Ascending aorta (tissue), 2 donors: ENCODE results near the gene MAML3. TPM values are rescaled to one million over a fixed set of nuclear protein-coding genes. Genes with fewer than 3 reads are reported as not detected.

Experiments used
- DNase-seq, 2 donors: peaks; one replicate each; pipeline ENCODE4 v3.0.0-alpha.2; 2019; ENCODE audit warnings: low spot score in 2 of 2
- H3K27ac ChIP-seq, 2 donors: fragments of 200-600 bp; sonication (generic); one replicate each; pipeline ENCODE4 v1.5.1; 2016 to 2017; ENCODE audit warnings: mild to moderate bottlenecking in 1 of 2
- H3K27me3 ChIP-seq: fragments of 200-600 bp; sonication (generic); one replicate; pipeline ENCODE4 v1.5.1; 2017
- H3K36me3 ChIP-seq, 2 donors: fragments of 200-600 bp; sonication (generic); one replicate each; pipeline ENCODE4 v1.5.1; 2016
- H3K4me1 ChIP-seq, 2 donors: fragments of 200-600 bp; sonication (generic); one replicate each; pipeline ENCODE4 v1.5.1; 2016 to 2017; ENCODE audit warnings: mild to moderate bottlenecking in 1 of 2
- H3K4me3 ChIP-seq, 2 donors: fragments of 200-600 bp; sonication (generic); one replicate each; pipeline ENCODE4 v1.5.1; 2016 to 2017; ENCODE audit warnings: mild to moderate bottlenecking in 1 of 2
- H3K9me3 ChIP-seq, 2 donors: fragments of 200-600 bp; sonication (generic); one replicate each; pipeline ENCODE4 v1.5.1; 2016
- intact Hi-C: fragments of 100-400 bp; cut with DNase I; formaldehyde crosslinking; loops from one replicate; pipeline ENCODE4 v1.15.1; 2023
- total RNA-seq: library from RNA; depleted of rRNA; stranded (reverse); fragments of >200 nt; gene quantifications from one replicate; pipeline ENCODE4 v1.1.0, GENCODE V29; 2016
- TF ChIP-seq, protein P1 (sequence below), 3 experiments: fragments of 200-600 bp in 2 of 3; fragments of 450-650 bp in 1 of 3; sonication (generic) in 2 of 3; IDR thresholded peaks; one replicate each; pipeline ENCODE4 v1.5.1; 2016 to 2019; ENCODE audit warnings: antibody characterized with exemption in 3 of 3, mild to moderate bottlenecking in 1 of 3, moderate library complexity in 1 of 3

MAML3 gene
- total RNA-seq, 1 donor from 2014 or later = 4.7 TPM

DNA sequence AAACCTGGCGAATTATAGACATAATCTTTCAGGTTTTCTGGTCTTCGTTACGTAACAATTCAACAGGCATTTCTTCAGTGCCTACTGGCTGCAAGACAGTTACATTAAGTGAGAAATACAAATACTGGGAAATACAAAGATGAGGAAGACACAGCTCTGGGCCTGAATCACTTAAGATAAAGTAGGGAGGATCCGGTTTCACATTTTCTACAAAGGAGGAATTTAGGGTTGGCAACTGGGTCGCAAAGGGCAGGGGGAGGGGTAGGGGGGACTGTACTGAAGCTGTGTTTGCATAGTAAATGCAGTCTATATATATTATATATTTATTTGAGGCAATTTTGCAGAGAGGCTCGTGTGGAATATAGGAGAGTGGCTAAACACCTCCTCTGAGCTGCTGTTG is 107.4 kb downstream of the MAML3 start:
- no peaks in the 10 kb centered on the region for H3K27me3 ChIP-seq
- no peak for DNase-seq
- TF ChIP-seq, protein P1, sequence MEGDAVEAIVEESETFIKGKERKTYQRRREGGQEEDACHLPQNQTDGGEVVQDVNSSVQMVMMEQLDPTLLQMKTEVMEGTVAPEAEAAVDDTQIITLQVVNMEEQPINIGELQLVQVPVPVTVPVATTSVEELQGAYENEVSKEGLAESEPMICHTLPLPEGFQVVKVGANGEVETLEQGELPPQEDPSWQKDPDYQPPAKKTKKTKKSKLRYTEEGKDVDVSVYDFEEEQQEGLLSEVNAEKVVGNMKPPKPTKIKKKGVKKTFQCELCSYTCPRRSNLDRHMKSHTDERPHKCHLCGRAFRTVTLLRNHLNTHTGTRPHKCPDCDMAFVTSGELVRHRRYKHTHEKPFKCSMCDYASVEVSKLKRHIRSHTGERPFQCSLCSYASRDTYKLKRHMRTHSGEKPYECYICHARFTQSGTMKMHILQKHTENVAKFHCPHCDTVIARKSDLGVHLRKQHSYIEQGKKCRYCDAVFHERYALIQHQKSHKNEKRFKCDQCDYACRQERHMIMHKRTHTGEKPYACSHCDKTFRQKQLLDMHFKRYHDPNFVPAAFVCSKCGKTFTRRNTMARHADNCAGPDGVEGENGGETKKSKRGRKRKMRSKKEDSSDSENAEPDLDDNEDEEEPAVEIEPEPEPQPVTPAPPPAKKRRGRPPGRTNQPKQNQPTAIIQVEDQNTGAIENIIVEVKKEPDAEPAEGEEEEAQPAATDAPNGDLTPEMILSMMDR (IDR thresholded peaks at IDR 0.05) = no peak
- no peaks in the 10 kb centered on the region for H3K36me3 ChIP-seq
- no peak overlapping the region for H3K4me3 ChIP-seq
- intact Hi-C loops = loop anchor here (2.0 to 5.0 kb wide), 4 partner anchors 34 to 312 kb away; no protein-coding TSS in a partner anchor
- peak overlapping the region; percentile 67 to 71 for H3K27ac ChIP-seq
- no peaks in the 10 kb centered on the region for H3K9me3 ChIP-seq
- H3K4me1 ChIP-seq = peaks cover 3 to 9% of the 10 kb centered on the region in 2 donors

DNA sequence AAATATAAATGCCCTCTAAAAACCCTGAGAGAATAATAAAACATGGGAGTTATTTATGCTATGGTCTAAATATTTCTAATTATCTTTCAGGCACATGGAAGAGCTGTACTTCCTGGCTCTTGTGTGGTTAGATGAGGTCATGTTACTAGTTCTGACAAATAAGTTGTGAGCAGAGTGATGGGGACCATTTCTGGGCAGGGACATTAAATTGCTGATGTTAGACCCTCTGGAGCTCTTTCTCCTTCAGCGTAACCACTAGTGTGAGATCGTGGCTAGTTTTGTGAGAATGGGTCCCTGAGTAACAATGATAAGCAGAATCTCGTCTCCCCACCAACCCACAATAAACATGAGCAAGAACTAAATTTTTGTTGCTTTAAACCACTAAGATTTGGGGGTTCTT is 108.0 kb downstream of the MAML3 start:
- H3K4me3 ChIP-seq = no peak overlapping the region
- peaks cover 3 to 9% of the 10 kb centered on the region in 2 donors for H3K4me1 ChIP-seq
- intact Hi-C loops = loop anchor here (2.0 to 5.0 kb wide), 4 partner anchors 33 to 311 kb away; no protein-coding TSS in a partner anchor
- no peaks in the 10 kb centered on the region for H3K9me3 ChIP-seq
- DNase-seq = no peak
- no peaks in the 10 kb centered on the region for H3K27me3 ChIP-seq
- H3K36me3 ChIP-seq = no peaks in the 10 kb centered on the region
- H3K27ac ChIP-seq = no peak overlapping the region
- TF ChIP-seq, protein P1 (IDR thresholded peaks at IDR 0.05) = no peak

DNA sequence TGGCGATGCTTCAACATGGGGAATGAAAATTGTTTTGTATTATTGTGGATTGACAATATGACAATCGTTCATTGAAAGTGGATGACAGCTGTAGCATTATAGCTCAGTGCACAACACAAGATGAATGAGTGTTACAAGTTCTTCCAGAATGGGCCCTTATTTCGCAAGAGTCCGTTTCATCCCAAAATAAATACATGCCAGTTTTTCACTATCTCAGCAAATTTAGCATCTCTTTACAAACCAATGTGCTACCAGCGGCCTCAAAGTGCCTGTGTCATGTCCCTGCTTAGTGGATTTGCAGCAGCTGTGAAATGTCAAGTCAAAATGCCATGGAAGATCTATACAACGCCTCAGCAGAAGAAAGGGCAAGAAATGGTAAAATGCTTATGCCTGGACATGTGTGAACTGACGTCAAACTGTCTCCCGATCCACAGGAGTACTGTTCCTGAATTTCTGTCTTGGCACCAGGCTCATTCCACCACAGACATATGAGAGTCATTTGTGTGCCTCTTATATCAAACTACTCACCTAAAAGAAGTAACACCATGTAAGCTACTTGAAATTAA is 109.6 kb downstream of the MAML3 start:
- no peak for DNase-seq
- Histone ChIP-seq H3K4me3 (no peak overlapping the region), H3K36me3 (no peaks in the 10 kb centered on the region), H3K4me1 (peaks cover 3 to 9% of the 10 kb centered on the region in 2 donors), H3K9me3 (no peaks in the 10 kb centered on the region), H3K27ac (no peak overlapping the region), H3K27me3 (no peaks in the 10 kb centered on the region)
- intact Hi-C loops = no loop called here
- TF ChIP-seq, protein P1 (IDR thresholded peaks at IDR 0.05) = no peak

DNA sequence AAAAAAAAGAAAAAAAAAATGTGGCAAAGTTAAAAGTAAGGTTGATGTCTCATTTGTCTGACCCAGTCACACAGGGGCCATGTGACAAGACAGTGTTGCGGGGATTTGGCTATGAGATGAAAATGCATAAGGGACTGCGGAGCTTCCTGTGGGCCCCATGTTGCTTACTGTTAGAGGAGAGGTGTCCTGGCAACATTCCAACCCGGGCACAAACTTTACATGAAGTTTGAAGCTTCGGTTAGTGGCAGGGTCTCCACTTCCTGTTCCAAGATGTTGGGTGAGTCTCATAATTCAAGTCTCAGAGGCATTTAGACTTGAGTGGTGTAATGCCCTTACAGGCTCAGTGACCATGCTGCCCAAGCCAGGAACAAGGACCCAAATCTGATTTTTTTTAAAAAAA is 111.3 kb downstream of the MAML3 start:
- intact Hi-C loops = no loop called here
- no peak overlapping the region for H3K27ac ChIP-seq
- TF ChIP-seq, protein P1 (IDR thresholded peaks at IDR 0.05) = no peak
- H3K36me3 ChIP-seq = no peaks in the 10 kb centered on the region
- peaks cover 3 to 8% of the 10 kb centered on the region in 2 donors for H3K4me1 ChIP-seq
- DNase-seq = no peak
- H3K27me3 ChIP-seq = no peaks in the 10 kb centered on the region
- no peak overlapping the region for H3K4me3 ChIP-seq
- no peaks in the 10 kb centered on the region for H3K9me3 ChIP-seq

DNA sequence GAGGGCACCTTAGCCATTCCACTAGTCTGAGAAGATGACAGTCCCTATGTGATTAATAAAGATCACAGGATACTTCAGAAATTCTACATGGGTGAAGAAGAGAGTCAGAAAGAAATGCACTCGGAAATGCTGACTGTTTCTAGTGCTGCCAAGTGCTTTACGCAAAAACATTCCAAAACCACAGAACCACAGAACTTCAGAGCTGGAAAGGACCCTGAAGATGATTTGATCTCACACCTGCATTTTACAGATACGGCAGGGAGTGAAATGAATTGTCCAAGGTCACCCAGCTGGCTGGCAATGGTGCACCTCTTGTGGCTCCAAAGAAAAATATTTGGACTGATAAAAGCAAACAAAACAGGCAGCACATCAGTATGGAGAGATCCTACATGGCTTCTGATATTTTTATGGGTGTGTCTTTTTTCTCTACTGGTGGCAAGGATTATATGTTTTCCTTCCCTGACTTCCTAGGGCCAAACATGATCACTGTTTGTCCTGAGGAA is 115.9 kb downstream of the MAML3 start:
- no peaks in the 10 kb centered on the region for H3K9me3 ChIP-seq
- H3K36me3 ChIP-seq = no peaks in the 10 kb centered on the region
- no peaks in the 10 kb centered on the region for H3K27me3 ChIP-seq
- peak overlapping the region in 1 of 2 donors; percentile 1 for H3K27ac ChIP-seq
- peaks cover 0 to 22% of the 10 kb centered on the region in 2 donors for H3K4me1 ChIP-seq
- intact Hi-C loops = no loop called here
- H3K4me3 ChIP-seq = no peak overlapping the region
- no peak for DNase-seq
- TF ChIP-seq, protein P1 (IDR thresholded peaks at IDR 0.05) = no peak
